ENCODE results near the gene HS6ST3.

HS6ST3 gene

DNA sequence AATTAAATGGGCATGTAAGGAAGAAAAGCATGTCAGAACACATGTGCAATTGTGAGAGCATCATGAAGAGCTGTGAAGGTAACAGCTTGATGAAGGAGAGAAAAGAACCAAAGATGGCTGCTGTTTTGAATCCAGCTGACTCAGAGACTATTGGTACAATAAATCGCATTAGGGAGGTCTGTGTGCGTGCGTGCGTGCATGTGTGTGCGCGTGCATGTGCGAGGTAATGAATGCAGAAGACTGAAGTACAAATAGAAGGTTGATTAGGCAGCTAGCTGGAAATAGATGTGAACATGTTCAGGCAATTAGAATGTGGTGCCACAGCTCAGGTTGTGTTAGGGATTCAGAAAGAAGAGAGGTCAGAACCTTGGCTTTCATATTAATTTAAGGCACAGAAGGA lies 463.9 kb downstream of the HS6ST3 start:
- no peak for DNase-seq

DNA sequence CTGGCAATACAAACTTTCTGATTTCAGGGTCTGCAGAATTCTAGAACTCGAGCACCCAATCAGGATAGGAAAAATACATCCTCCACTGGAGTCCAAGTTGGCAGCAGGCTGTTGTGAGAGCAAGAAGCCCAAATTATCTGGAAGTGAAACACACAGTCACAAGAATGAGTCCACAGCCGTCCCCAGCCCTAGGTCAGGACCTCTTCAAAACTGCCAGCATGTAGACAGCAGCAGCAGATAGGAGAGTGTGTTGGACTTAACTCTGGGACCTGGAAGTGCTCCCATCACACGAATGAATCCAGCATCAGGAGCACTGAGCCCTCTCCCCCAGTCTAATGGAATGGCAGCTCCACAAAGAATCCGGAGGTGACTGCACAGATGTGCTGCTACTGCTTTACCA lies 483.7 kb downstream of the HS6ST3 start:
- no peak for DNase-seq

GRCh38 chr13:96575423-96576320 lies 485.8 kb downstream of the HS6ST3 start:
- DNase-seq, result no peak

DNA sequence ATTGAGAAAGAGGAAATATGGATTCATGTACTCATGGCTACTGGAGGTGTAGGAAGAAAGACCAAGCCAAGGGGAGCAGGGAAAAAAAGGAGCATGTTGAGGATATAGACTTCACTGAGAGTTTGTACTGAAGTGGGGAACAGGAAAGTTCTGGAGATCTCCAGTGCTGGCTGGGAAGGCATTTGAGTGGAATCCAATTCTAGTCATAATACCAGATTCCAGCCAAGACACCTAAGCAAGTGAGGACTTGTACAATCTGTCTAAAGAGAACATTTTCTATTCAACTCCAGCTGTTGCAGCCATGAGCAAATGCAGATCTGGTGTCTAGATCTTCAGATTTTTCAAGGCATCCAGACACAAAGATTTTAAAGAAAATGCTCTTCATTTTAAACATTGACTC lies 491.8 kb downstream of the HS6ST3 start:
- no peak for DNase-seq

DNA sequence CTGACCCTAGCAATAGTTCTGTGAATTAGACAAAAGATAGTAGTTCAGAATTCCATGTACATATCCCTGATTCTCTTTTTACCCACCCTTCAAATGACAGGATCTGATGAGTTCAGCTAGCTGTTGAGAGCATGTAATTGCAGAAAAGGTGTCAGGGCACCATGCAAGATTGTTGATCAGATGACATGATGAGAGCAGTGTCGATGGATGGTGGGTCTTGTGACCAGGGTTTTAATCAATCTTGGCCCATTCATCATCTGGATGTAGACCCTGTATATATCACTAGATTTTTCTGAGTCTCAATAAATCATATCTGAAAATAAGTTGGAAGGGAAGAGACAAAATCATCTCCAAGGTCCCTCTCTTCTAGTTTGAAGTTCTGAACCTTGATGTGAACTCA lies 525.3 kb downstream of the HS6ST3 start:
- no peak for DNase-seq

- no peak for DNase-seq
Observed at GRCh38 chr13:96617528-96617927, 527.6 kb downstream of the HS6ST3 start.

DNA sequence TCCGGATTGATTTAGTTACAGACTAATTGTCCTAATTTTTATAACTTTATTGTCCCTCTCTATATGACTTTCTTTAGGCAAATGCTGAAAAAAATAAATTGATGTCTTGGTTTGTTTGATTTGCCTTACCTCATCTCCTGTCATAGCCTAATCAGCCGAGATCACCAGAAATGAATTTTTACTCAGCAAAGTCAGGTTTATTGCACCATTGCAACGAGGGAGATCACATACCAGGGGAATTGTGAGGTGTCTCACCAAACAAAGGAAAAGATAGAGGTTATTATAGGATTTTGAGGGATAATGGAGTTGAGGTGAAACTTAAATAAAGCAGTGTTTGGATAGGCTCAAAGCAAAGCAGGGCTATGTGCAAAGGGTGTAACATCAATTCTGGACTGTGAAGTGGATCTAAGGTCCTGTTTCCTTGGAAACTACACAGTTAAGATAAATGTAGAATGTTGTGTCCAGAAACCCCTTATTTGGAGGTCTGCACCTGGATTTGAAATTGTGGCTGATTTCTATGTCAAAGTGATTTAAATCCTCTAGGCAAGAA lies 531.8 kb downstream of the HS6ST3 start:
- no peak for DNase-seq

GRCh38 chr13:96629331-96629730 lies 539.4 kb downstream of the HS6ST3 start:
- no peak for DNase-seq

GRCh38 chr13:96632536-96633320 lies 542.8 kb downstream of the HS6ST3 start:
- DNase-seq, result no peak

GRCh38 chr13:96636001-96636709 lies 546.2 kb downstream of the HS6ST3 start:
- no peak for DNase-seq

- no peak for DNase-seq
Observed at GRCh38 chr13:96637039-96637438, 547.1 kb downstream of the HS6ST3 start.

GRCh38 chr13:96646101-96646500 lies 556.2 kb downstream of the HS6ST3 start:
- DNase-seq, result no peak

GRCh38 chr13:96646515-96647211 lies 556.8 kb downstream of the HS6ST3 start:
- DNase-seq, result no peak

GRCh38 chr13:96650301-96650886 lies 560.5 kb downstream of the HS6ST3 start:
- no peak for DNase-seq

DNA sequence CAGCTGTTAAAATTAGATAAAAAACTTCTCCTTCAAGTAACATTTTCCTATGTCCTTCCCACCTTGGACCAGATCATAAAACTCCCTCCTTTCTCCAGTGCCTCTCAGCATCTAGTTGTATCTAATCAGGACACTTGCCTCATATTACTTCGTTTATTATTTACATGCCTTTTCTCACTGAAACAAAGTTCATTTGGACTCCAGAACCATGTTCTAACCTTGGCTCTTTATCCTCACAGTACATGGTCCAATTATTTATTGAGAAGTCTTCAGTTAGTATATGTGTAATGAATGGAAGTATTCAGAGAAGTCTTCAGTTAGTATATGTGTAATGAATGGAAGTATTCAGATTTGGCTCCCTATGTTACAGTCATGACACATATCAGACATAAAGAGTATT lies 561.7 kb downstream of the HS6ST3 start:
- DNase-seq, result no peak

GRCh38 chr13:96652506-96652905 lies 562.6 kb downstream of the HS6ST3 start:
- DNase-seq, result no peak

GRCh38 chr13:96661612-96662011 lies 571.7 kb downstream of the HS6ST3 start:
- no peak for DNase-seq

DNA sequence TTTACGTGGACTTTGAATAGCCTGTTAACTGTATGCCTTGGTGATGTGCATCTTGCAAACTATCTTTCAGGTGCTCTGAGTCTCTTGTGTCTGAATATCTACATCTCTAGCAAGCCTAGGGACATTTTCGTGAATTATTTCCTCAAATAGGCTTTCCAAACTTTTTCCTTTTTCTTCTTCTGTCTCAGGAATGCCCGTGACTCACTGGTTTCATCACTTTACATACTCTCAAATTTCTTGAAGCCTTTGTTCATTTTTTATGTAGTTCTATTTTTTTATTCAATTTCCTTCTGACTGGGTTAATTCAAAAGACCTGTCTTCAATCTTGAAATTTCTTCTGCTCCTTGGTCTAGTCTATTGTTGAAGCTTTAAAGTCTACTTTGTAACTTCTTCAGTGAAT lies 572.1 kb downstream of the HS6ST3 start:
- no peak for DNase-seq

GRCh38 chr13:96667294-96668018 lies 577.5 kb downstream of the HS6ST3 start:
- no peak for DNase-seq

GRCh38 chr13:96671073-96671472 lies 581.2 kb downstream of the HS6ST3 start:
- no peak for DNase-seq

GRCh38 chr13:96672016-96672415 lies 582.1 kb downstream of the HS6ST3 start:
- DNase-seq, result no peak

Data from inflammatory macrophage treated with lipopolysaccharide for 4 hours (primary cell).